Activated T-cell treated with anti-CD3 and anti-CD28 coated beads, Interleukin-2, amount 50 U/mL, for 72 hours (primary cell): ENCODE measurements around the gene SSBP2. TPM values are rescaled to one million over a fixed set of nuclear protein-coding genes. Genes with fewer than 3 reads are reported as not detected.

Experiments used
- ATAC-seq, 2 donors: fragments of 150-1000 bp; cut with Tn5 transposase; replicated peaks in 1 of 2; 2 replicates each; pipeline ENCODE4 v1.10.0; 2021; ENCODE audit warnings: moderate library complexity in 2 of 2, mild to moderate bottlenecking in 1 of 2
- DNase-seq, 2 donors: peaks; one replicate each; pipeline ENCODE4 v3.0.0; 2021 to 2022; ENCODE audit warnings: mixed read lengths in 1 of 2
- H3K27ac Mint-ChIP-seq: one replicate; pipeline ENCODE4 v1.8.0; 2022; ENCODE audit warnings: mild to moderate bottlenecking, moderate library complexity, mixed read lengths
- H3K27me3 Mint-ChIP-seq: one replicate; pipeline ENCODE4 v1.8.0; 2022; ENCODE audit warnings: low read depth, mixed read lengths
- H3K36me3 Mint-ChIP-seq, 2 donors: one replicate each; pipeline ENCODE4 v1.8.0; 2022; ENCODE audit warnings: mixed read lengths in 2 of 2, mild to moderate bottlenecking in 1 of 2; ENCODE audit not compliant: insufficient read depth in 2 of 2
- H3K4me1 Mint-ChIP-seq: one replicate; pipeline ENCODE4 v1.8.0; 2022; ENCODE audit warnings: low read depth, mixed read lengths
- H3K4me3 Mint-ChIP-seq, 2 donors: one replicate each; pipeline ENCODE4 v1.8.0; 2022; ENCODE audit warnings: mild to moderate bottlenecking in 2 of 2, mixed read lengths in 2 of 2, moderate library complexity in 2 of 2
- H3K9me3 Mint-ChIP-seq, 2 donors: one replicate each; pipeline ENCODE4 v1.8.0; 2022; ENCODE audit warnings: mixed read lengths in 2 of 2
- total RNA-seq, 2 donors: library from RNA; stranded (reverse); gene quantifications; one replicate each; pipeline ENCODE4 v1.2.3, GENCODE V29; 2022

The SSBP2 gene
- total RNA-seq, 2 donors from 2014 or later: 13.5 to 17.5 TPM

GRCh38 chr5:81779125-81779915 lies 28.4 kb upstream of the SSBP2 start:
- ATAC-seq (peak; percentile 67 to 71), DNase-seq (peak; percentile 30 to 45)
- Mint-ChIP-seq H3K4me3 (peak overlapping the region; percentile 81 to 84), H3K36me3 (no peaks in the 10 kb centered on the region), H3K27ac (peak overlapping the region; percentile 93), H3K27me3 (no peaks in the 10 kb centered on the region), H3K9me3 (peaks cover 0 to 4% of the 10 kb centered on the region in 2 donors), H3K4me1 (peaks cover 21% of the 10 kb centered on the region)

- no peaks in the 10 kb centered on the region for H3K27me3 Mint-ChIP-seq
- H3K27ac Mint-ChIP-seq: peak overlapping the region; percentile 93
- H3K4me1 Mint-ChIP-seq: peaks cover 21% of the 10 kb centered on the region
- H3K36me3 Mint-ChIP-seq: no peaks in the 10 kb centered on the region
- ATAC-seq: peak; percentile 60 to 76
- peak overlapping the region; percentile 81 to 84 for H3K4me3 Mint-ChIP-seq
- H3K9me3 Mint-ChIP-seq: peaks cover 0 to 4% of the 10 kb centered on the region in 2 donors
- DNase-seq: peak; percentile 4 to 8
These were observed 27.7 kb upstream of the SSBP2 start for GRCh38 chr5:81778642-81779041.

GRCh38 chr5:81776258-81776657 lies 25.4 kb upstream of the SSBP2 start:
- Mint-ChIP-seq H3K27ac (no peak overlapping the region), H3K36me3 (no peaks in the 10 kb centered on the region)

GRCh38 chr5:81774374-81774773 lies 23.5 kb upstream of the SSBP2 start:
- DNase-seq (no peak), ATAC-seq (no peak)
- no peaks in the 10 kb centered on the region for H3K27me3 Mint-ChIP-seq
- peaks cover 0 to 7% of the 10 kb centered on the region in 2 donors for H3K9me3 Mint-ChIP-seq
- no peak overlapping the region for H3K4me3 Mint-ChIP-seq
- H3K4me1 Mint-ChIP-seq: peaks cover 15% of the 10 kb centered on the region
- H3K36me3 Mint-ChIP-seq: no peaks in the 10 kb centered on the region
- H3K27ac Mint-ChIP-seq: no peak overlapping the region

More at GRCh38 chr5:81776258-81776657, 25.4 kb upstream of the SSBP2 start:
- no peak overlapping the region for H3K4me3 Mint-ChIP-seq
- H3K4me1 Mint-ChIP-seq: peaks cover 21% of the 10 kb centered on the region
- no peak for DNase-seq
- ATAC-seq: no peak
- peaks cover 0 to 4% of the 10 kb centered on the region in 2 donors for H3K9me3 Mint-ChIP-seq
- no peaks in the 10 kb centered on the region for H3K27me3 Mint-ChIP-seq

GRCh38 chr5:81773574-81773973 lies 22.7 kb upstream of the SSBP2 start:
- no peak for ATAC-seq
- H3K9me3 Mint-ChIP-seq: peaks cover 0 to 6% of the 10 kb centered on the region in 2 donors
- H3K4me3 Mint-ChIP-seq: no peak overlapping the region
- no peaks in the 10 kb centered on the region for H3K36me3 Mint-ChIP-seq
- peaks cover 11% of the 10 kb centered on the region for H3K4me1 Mint-ChIP-seq
- H3K27ac Mint-ChIP-seq: no peak overlapping the region
- H3K27me3 Mint-ChIP-seq: no peaks in the 10 kb centered on the region
- no peak for DNase-seq

GRCh38 chr5:81773161-81773560 lies 22.3 kb upstream of the SSBP2 start:
- H3K9me3 Mint-ChIP-seq: peaks cover 0 to 3% of the 10 kb centered on the region in 2 donors
- no peak overlapping the region for H3K4me3 Mint-ChIP-seq
- H3K27me3 Mint-ChIP-seq: no peaks in the 10 kb centered on the region
- ATAC-seq: no peak
- H3K36me3 Mint-ChIP-seq: no peaks in the 10 kb centered on the region
- peaks cover 7% of the 10 kb centered on the region for H3K4me1 Mint-ChIP-seq
- no peak for DNase-seq
- H3K27ac Mint-ChIP-seq: no peak overlapping the region

GRCh38 chr5:81772488-81772887 lies 21.6 kb upstream of the SSBP2 start:
- peaks cover 5% of the 10 kb centered on the region for H3K4me1 Mint-ChIP-seq
- no peak overlapping the region for H3K4me3 Mint-ChIP-seq

GRCh38 chr5:81768935-81769452 lies 18.1 kb upstream of the SSBP2 start:
- peaks cover 0 to 3% of the 10 kb centered on the region in 2 donors for H3K9me3 Mint-ChIP-seq
- H3K36me3 Mint-ChIP-seq: no peaks in the 10 kb centered on the region
- ATAC-seq (peak in 1 of 2 donors; percentile 44), DNase-seq (no peak)
- no peaks in the 10 kb centered on the region for H3K27me3 Mint-ChIP-seq
- H3K27ac Mint-ChIP-seq: no peak overlapping the region
- H3K4me3 Mint-ChIP-seq: no peak overlapping the region
- peaks cover 5% of the 10 kb centered on the region for H3K4me1 Mint-ChIP-seq

More at GRCh38 chr5:81772488-81772887, 21.6 kb upstream of the SSBP2 start:
- Mint-ChIP-seq H3K27me3 (no peaks in the 10 kb centered on the region), H3K27ac (no peak overlapping the region), H3K36me3 (no peaks in the 10 kb centered on the region), H3K9me3 (peaks cover 0 to 3% of the 10 kb centered on the region in 2 donors)
- DNase-seq (no peak), ATAC-seq (no peak)

- no peak overlapping the region for H3K4me3 Mint-ChIP-seq
- no peaks in the 10 kb centered on the region for H3K36me3 Mint-ChIP-seq
- no peaks in the 10 kb centered on the region for H3K27me3 Mint-ChIP-seq
- no peak overlapping the region for H3K27ac Mint-ChIP-seq
- H3K9me3 Mint-ChIP-seq: peaks cover 0 to 3% of the 10 kb centered on the region in 2 donors
- no peak for DNase-seq
- ATAC-seq: no peak
- H3K4me1 Mint-ChIP-seq: peaks cover 5% of the 10 kb centered on the region
These were observed 17.0 kb upstream of the SSBP2 start for GRCh38 chr5:81767938-81768337.

- Mint-ChIP-seq H3K9me3 (peaks cover 0 to 3% of the 10 kb centered on the region in 2 donors), H3K27me3 (no peaks in the 10 kb centered on the region), H3K4me3 (no peak overlapping the region), H3K36me3 (no peaks in the 10 kb centered on the region), H3K4me1 (peaks cover 5% of the 10 kb centered on the region), H3K27ac (no peak overlapping the region)
- DNase-seq (no peak), ATAC-seq (no peak)
These were observed 16.2 kb upstream of the SSBP2 start for GRCh38 chr5:81767097-81767496.

- Mint-ChIP-seq H3K4me3 (no peak overlapping the region), H3K9me3 (peaks cover 0 to 3% of the 10 kb centered on the region in 2 donors), H3K4me1 (peaks cover 9% of the 10 kb centered on the region), H3K36me3 (no peaks in the 10 kb centered on the region), H3K27ac (no peak overlapping the region), H3K27me3 (no peaks in the 10 kb centered on the region)
- no peak for ATAC-seq
- DNase-seq: no peak
These were observed 15.7 kb upstream of the SSBP2 start for GRCh38 chr5:81766611-81767010.

GRCh38 chr5:81763294-81763928 lies 12.5 kb upstream of the SSBP2 start:
- Mint-ChIP-seq H3K27me3 (no peaks in the 10 kb centered on the region), H3K9me3 (no peaks in the 10 kb centered on the region), H3K27ac (no peak overlapping the region), H3K36me3 (no peaks in the 10 kb centered on the region), H3K4me1 (peaks cover 25% of the 10 kb centered on the region), H3K4me3 (no peak overlapping the region)
- DNase-seq (no peak), ATAC-seq (no peak)

- Mint-ChIP-seq H3K4me3 (no peak overlapping the region), H3K4me1 (peaks cover 25% of the 10 kb centered on the region), H3K36me3 (no peaks in the 10 kb centered on the region), H3K9me3 (no peaks in the 10 kb centered on the region), H3K27me3 (no peaks in the 10 kb centered on the region), H3K27ac (no peak overlapping the region)
- ATAC-seq (no peak), DNase-seq (no peak)
These were observed 12.0 kb upstream of the SSBP2 start for GRCh38 chr5:81762853-81763252.
